RCC 7860 (cell line): ENCODE data around the gene PHF21B.

Source experiments
- DNase-seq: peaks from one replicate; pipeline ENCODE4 v3.0.0-alpha.2; 2015; ENCODE audit warnings: low spot score
- FAIRE-seq: peaks from 2 replicates; lab custom pipeline; 2012; peaks lifted over from hg19 to GRCh38; lab: Jason Lieb, UNC

PHF21B gene

GRCh38 chr22:44938886-44939285, 70.9 kb downstream of the PHF21B start:
- no peak for DNase-seq

GRCh38 chr22:44937216-44937615, 72.6 kb downstream of the PHF21B start:
- FAIRE-seq (no peak), DNase-seq (no peak)

More at GRCh38 chr22:44938886-44939285, 70.9 kb downstream of the PHF21B start:
- no peak for FAIRE-seq

GRCh38 chr22:44936201-44936600, 73.6 kb downstream of the PHF21B start:
- FAIRE-seq (no peak), DNase-seq (no peak)

- FAIRE-seq (no peak), DNase-seq (no peak)
These were observed 74.1 kb downstream of the PHF21B start for GRCh38 chr22:44935724-44936123.

- no peak for FAIRE-seq
- DNase-seq: no peak
These were observed 75.4 kb downstream of the PHF21B start for GRCh38 chr22:44934454-44934735.

GRCh38 chr22:44933666-44934453, 75.9 kb downstream of the PHF21B start:
- DNase-seq (no peak), FAIRE-seq (no peak)

GRCh38 chr22:44932493-44932892, 77.3 kb downstream of the PHF21B start:
- no peak for FAIRE-seq
- DNase-seq: no peak

GRCh38 chr22:44931766-44932165, 78.0 kb downstream of the PHF21B start:
- DNase-seq: no peak
- no peak for FAIRE-seq

GRCh38 chr22:44931077-44931540, 78.7 kb downstream of the PHF21B start:
- DNase-seq (no peak), FAIRE-seq (no peak)

GRCh38 chr22:44930711-44931035, 79.1 kb downstream of the PHF21B start:
- DNase-seq: no peak
- FAIRE-seq: no peak

GRCh38 chr22:44930016-44930710, 79.6 kb downstream of the PHF21B start:
- DNase-seq (no peak), FAIRE-seq (no peak)

GRCh38 chr22:44929359-44930015, 80.3 kb downstream of the PHF21B start:
- DNase-seq (no peak), FAIRE-seq (no peak)

GRCh38 chr22:44928711-44929358, 81.0 kb downstream of the PHF21B start:
- FAIRE-seq (no peak), DNase-seq (no peak)

- no peak for FAIRE-seq
- no peak for DNase-seq
These were observed 81.7 kb downstream of the PHF21B start for GRCh38 chr22:44928136-44928463.

GRCh38 chr22:44927463-44928135, 82.2 kb downstream of the PHF21B start:
- FAIRE-seq (no peak), DNase-seq (no peak)

- DNase-seq (no peak), FAIRE-seq (no peak)
These were observed 83.1 kb downstream of the PHF21B start for GRCh38 chr22:44926491-44927415.

- FAIRE-seq (no peak), DNase-seq (no peak)
These were observed 83.7 kb downstream of the PHF21B start for GRCh38 chr22:44926124-44926475.

GRCh38 chr22:44925465-44926123, 84.2 kb downstream of the PHF21B start:
- no peak for DNase-seq
- FAIRE-seq: no peak

- DNase-seq: no peak
- no peak for FAIRE-seq
These were observed 85.1 kb downstream of the PHF21B start for GRCh38 chr22:44924710-44925109.

GRCh38 chr22:44924098-44924497, 85.7 kb downstream of the PHF21B start:
- FAIRE-seq: no peak
- no peak for DNase-seq
